Right atrium auricular region (tissue), 2 donors: ENCODE measurements around the gene NRG2. TPM values are rescaled to one million over a fixed set of nuclear protein-coding genes. Genes with fewer than 3 reads are reported as not detected.

Experiments used
- DNase-seq: peaks from one replicate; pipeline ENCODE4 v3.0.0-alpha.2; 2019; ENCODE audit warnings: low spot score
- H3K27ac ChIP-seq, 2 donors: fragments of 200-600 bp; sonication (generic); 1 replicate in 1 of 2; 2 replicates in 1 of 2; pipeline ENCODE4 v1.5.1; 2016 to 2019
- H3K27me3 ChIP-seq, 2 donors: fragments of 200-600 bp; sonication (generic); one replicate each; pipeline versions ENCODE4 v1.5.1 to v1.6.0; 2017 to 2019
- H3K36me3 ChIP-seq: fragments of 200-600 bp; sonication (generic); one replicate; pipeline ENCODE4 v1.5.1; 2016
- H3K4me1 ChIP-seq, 2 donors: fragments of 200-600 bp; sonication (generic); one replicate each; pipeline versions ENCODE4 v1.5.1 to v1.6.0; 2017 to 2019
- H3K4me3 ChIP-seq, 2 donors: fragments of 200-600 bp; sonication (generic); 1 replicate in 1 of 2; 2 replicates in 1 of 2; pipeline ENCODE4 v1.5.1; 2017 to 2019; ENCODE audit warnings: mild to moderate bottlenecking in 1 of 2, moderate library complexity in 1 of 2
- H3K9me3 ChIP-seq, 2 donors: fragments of 200-600 bp; sonication (generic); one replicate each; pipeline ENCODE4 v1.5.1; 2019
- CTCF ChIP-seq, 2 donors: fragments of 200-600 bp; sonication (generic); IDR thresholded peaks; one replicate each; pipeline ENCODE4 v1.5.1; 2019; ENCODE audit warnings: antibody characterized with exemption in 2 of 2
- total RNA-seq, 2 donors: library from RNA; depleted of rRNA; stranded (reverse); fragments of >200 nt; gene quantifications; one replicate each; pipeline ENCODE4 v1.1.0, GENCODE V29; 2016

Gene NRG2
- total RNA-seq, 2 donors from 2014 or later: 1.8 to 1.9 TPM

- H3K9me3 ChIP-seq: no peaks in the 10 kb centered on the region
- H3K36me3 ChIP-seq: no peaks in the 10 kb centered on the region
- no peaks in the 10 kb centered on the region for H3K27me3 ChIP-seq
- peak; percentile 85 for DNase-seq
- peak in 1 of 2 donors; percentile 97 for TF ChIP-seq CTCF (IDR thresholded peaks at IDR 0.05)
- peaks cover 0 to 12% of the 10 kb centered on the region in 2 donors for H3K4me1 ChIP-seq
- H3K4me3 ChIP-seq: no peak overlapping the region
- H3K27ac ChIP-seq: no peak overlapping the region
Observed at GRCh38 chr5:139968547-139969261, 74.4 kb downstream of the NRG2 start.

GRCh38 chr5:139967353-139967752 lies 75.7 kb downstream of the NRG2 start:
- Histone ChIP-seq H3K4me3 (no peak overlapping the region), H3K36me3 (no peaks in the 10 kb centered on the region), H3K4me1 (peaks cover 0 to 12% of the 10 kb centered on the region in 2 donors), H3K9me3 (no peaks in the 10 kb centered on the region), H3K27ac (no peak overlapping the region), H3K27me3 (no peaks in the 10 kb centered on the region)
- no peak for TF ChIP-seq CTCF (IDR thresholded peaks at IDR 0.05)
- DNase-seq: no peak

GRCh38 chr5:139966856-139967255 lies 76.2 kb downstream of the NRG2 start:
- no peak for DNase-seq
- Histone ChIP-seq H3K27ac (no peak overlapping the region), H3K9me3 (no peaks in the 10 kb centered on the region), H3K36me3 (no peaks in the 10 kb centered on the region), H3K27me3 (no peaks in the 10 kb centered on the region), H3K4me1 (peaks cover 0 to 12% of the 10 kb centered on the region in 2 donors), H3K4me3 (no peak overlapping the region)
- TF ChIP-seq CTCF (IDR thresholded peaks at IDR 0.05): no peak

GRCh38 chr5:139964994-139965565 lies 78.0 kb downstream of the NRG2 start:
- Histone ChIP-seq H3K27ac (no peak overlapping the region), H3K9me3 (no peaks in the 10 kb centered on the region), H3K36me3 (no peaks in the 10 kb centered on the region), H3K27me3 (no peaks in the 10 kb centered on the region), H3K4me3 (no peak overlapping the region), H3K4me1 (peaks cover 0 to 12% of the 10 kb centered on the region in 2 donors)
- no peak for TF ChIP-seq CTCF (IDR thresholded peaks at IDR 0.05)
- no peak for DNase-seq

GRCh38 chr5:139964266-139964993 lies 78.7 kb downstream of the NRG2 start:
- Histone ChIP-seq H3K9me3 (no peaks in the 10 kb centered on the region), H3K4me1 (peaks cover 0 to 12% of the 10 kb centered on the region in 2 donors), H3K27me3 (no peaks in the 10 kb centered on the region), H3K36me3 (no peaks in the 10 kb centered on the region), H3K27ac (no peak overlapping the region), H3K4me3 (no peak overlapping the region)
- TF ChIP-seq CTCF (IDR thresholded peaks at IDR 0.05): no peak
- DNase-seq: no peak
